ENCODE data around the gene ARFIP1.
"Not testable (repeated sequence)": the region's sequence is repeated elsewhere in the genome, so short reads cannot be mapped to it uniquely, and the experiment has no call there.

The ARFIP1 gene

GRCh38 chr4:152851226-152851625 is 71.5 kb downstream of the ARFIP1 start:
- no peak overlapping the region for H3K4me3 ChIP-seq (replicated peaks; ENCODE audit: low read depth, low read length)
- TF ChIP-seq CTCF (IDR thresholded peaks at IDR 0.05; ENCODE audit: low read length, missing control alignments): no peak
- no peak for DNase-seq (ENCODE audit: low read depth)

DNA sequence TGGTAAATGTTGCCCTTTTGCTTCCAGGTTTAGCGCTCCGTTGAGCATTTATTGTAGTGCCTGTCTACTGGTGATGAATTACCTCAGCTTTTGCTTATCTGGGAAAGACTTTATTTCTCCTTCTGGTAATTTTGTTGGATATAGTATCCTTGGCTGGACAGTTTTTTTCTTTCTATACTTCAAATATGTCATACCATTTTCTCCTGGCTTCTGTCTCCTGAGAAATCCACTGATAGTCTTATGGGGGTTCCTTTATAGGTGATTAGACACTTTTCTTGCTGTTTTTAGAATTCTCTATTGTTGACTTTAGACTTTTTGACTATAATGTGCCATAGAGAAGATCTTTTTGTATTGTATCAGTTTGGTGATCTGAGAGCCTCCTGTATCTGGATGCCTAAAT is 73.5 kb downstream of the ARFIP1 start:
- no peak for DNase-seq (ENCODE audit: low read depth)
- no peak overlapping the region for H3K4me3 ChIP-seq (replicated peaks; ENCODE audit: low read depth, low read length)
- TF ChIP-seq CTCF (IDR thresholded peaks at IDR 0.05; ENCODE audit: low read length, missing control alignments): no peak

DNA sequence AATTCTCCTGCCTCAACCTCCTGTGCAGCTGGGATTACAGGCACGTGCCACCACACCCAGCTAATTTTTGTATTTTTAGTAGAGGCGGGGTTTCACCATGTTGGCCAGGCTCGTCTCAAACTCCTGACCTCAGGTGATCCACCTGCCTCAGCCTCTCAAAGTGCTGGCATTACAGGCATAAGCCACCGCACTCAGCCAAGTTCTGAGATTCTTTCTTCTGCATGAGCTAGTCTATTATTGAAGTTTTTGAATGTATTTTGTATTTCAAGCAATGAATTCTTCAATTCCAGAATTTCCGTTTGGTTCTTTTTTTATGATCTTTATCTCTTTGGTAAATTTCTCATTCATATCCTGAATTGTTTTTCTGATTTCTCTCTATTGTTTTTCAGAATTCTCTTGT is 74.3 kb downstream of the ARFIP1 start:
- not testable (repeated sequence) for DNase-seq (ENCODE audit: low read depth); H3K4me3 ChIP-seq (replicated peaks; ENCODE audit: low read depth, low read length)

DNA sequence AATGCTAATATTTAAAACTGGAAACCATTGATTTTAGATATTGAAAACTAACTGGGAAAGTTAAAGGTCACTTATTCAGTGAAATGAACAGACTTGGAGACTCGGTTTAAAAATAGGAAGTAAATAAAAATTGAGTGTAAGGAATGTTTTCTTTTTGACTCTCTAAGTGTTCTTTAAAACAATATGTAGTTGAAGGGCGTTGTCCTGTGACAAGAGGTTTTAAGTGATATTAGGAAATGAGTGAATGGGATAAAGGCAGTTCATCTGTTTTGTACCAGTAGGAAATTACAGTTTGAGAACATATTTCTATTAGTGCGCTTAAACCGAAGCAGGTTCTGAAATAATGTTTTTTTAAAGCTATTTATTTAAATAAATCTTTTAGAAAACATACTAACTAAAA is 77.2 kb downstream of the ARFIP1 start:
- H3K4me3 ChIP-seq (replicated peaks; ENCODE audit: low read depth, low read length): no peak overlapping the region
- no peak for TF ChIP-seq CTCF (IDR thresholded peaks at IDR 0.05; ENCODE audit: low read length, missing control alignments)
- no peak for DNase-seq (ENCODE audit: low read depth)

DNA sequence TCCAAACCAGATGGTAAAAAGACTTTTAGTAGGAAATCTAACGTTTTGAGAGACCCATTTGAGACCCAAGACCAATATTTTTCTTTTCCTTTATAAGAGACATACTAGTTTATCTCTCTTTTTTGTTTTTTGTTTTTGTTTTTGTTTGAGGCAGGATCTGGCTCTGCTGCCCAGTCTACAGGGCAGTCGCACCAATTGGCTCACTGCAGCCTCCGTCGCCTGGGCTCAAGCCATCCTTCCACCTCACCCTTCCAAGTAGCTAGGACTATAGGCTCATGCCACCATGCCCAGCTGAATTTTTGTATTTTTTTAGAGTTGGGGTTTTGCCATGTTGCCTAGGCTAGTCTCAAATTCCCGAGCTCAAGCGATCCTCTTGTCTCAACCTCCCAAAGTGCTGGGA is 79.2 kb downstream of the ARFIP1 start:
- DNase-seq (ENCODE audit: low read depth): no peak
- no peak overlapping the region for H3K4me3 ChIP-seq (replicated peaks; ENCODE audit: low read depth, low read length)
- TF ChIP-seq CTCF (IDR thresholded peaks at IDR 0.05; ENCODE audit: low read length, missing control alignments): no peak

DNA sequence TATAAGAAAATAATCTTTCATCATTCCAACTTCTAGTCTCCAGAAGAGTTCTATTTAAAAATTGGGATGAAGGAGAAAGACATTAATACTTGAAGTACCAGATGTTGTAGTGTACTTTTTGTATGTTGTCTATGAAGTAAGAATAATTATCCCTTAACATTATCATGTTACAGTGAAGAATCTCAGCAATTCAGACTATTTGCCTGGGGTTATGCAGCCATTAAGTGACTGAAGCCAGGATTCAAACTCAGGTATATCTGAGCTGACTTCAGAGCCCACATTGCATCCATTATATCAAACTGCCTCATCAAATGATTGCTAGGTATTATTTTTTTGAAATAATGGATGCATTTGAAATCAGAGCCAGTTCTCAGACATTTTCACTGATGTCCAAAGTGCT is 80.3 kb downstream of the ARFIP1 start:
- no peak for DNase-seq (ENCODE audit: low read depth)
- H3K4me3 ChIP-seq (replicated peaks; ENCODE audit: low read depth, low read length): no peak overlapping the region
- TF ChIP-seq CTCF (IDR thresholded peaks at IDR 0.05; ENCODE audit: low read length, missing control alignments): no peak

GRCh38 chr4:152862608-152863007 is 82.9 kb downstream of the ARFIP1 start:
- DNase-seq (ENCODE audit: low read depth): no peak
- no peak for TF ChIP-seq CTCF (IDR thresholded peaks at IDR 0.05; ENCODE audit: low read length, missing control alignments)
- no peak overlapping the region for H3K4me3 ChIP-seq (replicated peaks; ENCODE audit: low read depth, low read length)

DNA sequence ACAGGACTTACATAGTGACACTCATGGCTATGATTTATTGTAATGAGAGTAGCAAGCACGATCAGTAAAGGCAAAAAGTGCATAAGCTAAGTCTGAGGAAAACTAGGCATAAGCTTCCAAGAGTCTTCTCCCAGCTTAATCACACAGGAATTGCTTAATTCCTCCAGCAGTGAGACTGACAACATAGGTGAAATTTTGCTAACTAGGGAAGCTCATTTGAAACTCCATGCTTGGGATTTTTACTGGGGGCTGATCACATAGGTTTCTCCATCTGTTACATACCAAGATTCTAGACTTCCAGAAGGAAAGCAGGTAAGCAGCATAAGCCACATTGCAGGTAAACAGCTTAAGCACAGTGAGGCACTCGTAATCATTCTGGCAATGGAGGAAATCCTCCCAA is 84.6 kb downstream of the ARFIP1 start:
- no peak overlapping the region for H3K4me3 ChIP-seq (replicated peaks; ENCODE audit: low read depth, low read length)
- no peak for DNase-seq (ENCODE audit: low read depth)
- no peak for TF ChIP-seq CTCF (IDR thresholded peaks at IDR 0.05; ENCODE audit: low read length, missing control alignments)

GRCh38 chr4:152866432-152866993 is 86.8 kb downstream of the ARFIP1 start:
- not testable (repeated sequence) for H3K4me3 ChIP-seq (replicated peaks; ENCODE audit: low read depth, low read length); DNase-seq (ENCODE audit: low read depth)
